IgD-negative memory B cell (primary cell): ENCODE measurements around the gene HEXB. TPM values are rescaled to one million over a fixed set of nuclear protein-coding genes. Genes with fewer than 3 reads are reported as not detected.

Experiments used
- H3K27ac Mint-ChIP-seq, 3 donors: one replicate each; pipeline ENCODE4 v1.8.0; 2020 to 2022; ENCODE audit warnings: mild to moderate bottlenecking in 3 of 3, mixed read lengths in 3 of 3, moderate library complexity in 1 of 3
- H3K27me3 Mint-ChIP-seq: one replicate; pipeline ENCODE4 v1.8.0; 2021; ENCODE audit warnings: mixed read lengths
- H3K36me3 Mint-ChIP-seq: one replicate; pipeline ENCODE4 v1.8.0; 2020; ENCODE audit warnings: mild to moderate bottlenecking, mixed read lengths
- H3K4me1 Mint-ChIP-seq, 3 donors: one replicate each; pipeline ENCODE4 v1.8.0; 2020 to 2022; ENCODE audit warnings: mixed read lengths in 3 of 3, mild to moderate bottlenecking in 1 of 3
- H3K4me3 Mint-ChIP-seq, 4 donors: one replicate each; pipeline ENCODE4 v1.8.0; 2020 to 2022; ENCODE audit warnings: mild to moderate bottlenecking in 4 of 4, mixed read lengths in 4 of 4, moderate library complexity in 3 of 4
- H3K9me3 Mint-ChIP-seq, 3 donors: one replicate each; pipeline ENCODE4 v1.8.0; 2020 to 2021; ENCODE audit warnings: mixed read lengths in 3 of 3, mild to moderate bottlenecking in 1 of 3
- polyA plus RNA-seq: library from polyadenylated mRNA; unstranded; fragments of 300-500 nt; fragmentation: Illumina TruSeq; gene quantifications from one replicate; pipeline ENCODE4 v1.2.3, GENCODE V29; 2021

The HEXB gene
- 62.1 TPM for polyA plus RNA-seq

DNA sequence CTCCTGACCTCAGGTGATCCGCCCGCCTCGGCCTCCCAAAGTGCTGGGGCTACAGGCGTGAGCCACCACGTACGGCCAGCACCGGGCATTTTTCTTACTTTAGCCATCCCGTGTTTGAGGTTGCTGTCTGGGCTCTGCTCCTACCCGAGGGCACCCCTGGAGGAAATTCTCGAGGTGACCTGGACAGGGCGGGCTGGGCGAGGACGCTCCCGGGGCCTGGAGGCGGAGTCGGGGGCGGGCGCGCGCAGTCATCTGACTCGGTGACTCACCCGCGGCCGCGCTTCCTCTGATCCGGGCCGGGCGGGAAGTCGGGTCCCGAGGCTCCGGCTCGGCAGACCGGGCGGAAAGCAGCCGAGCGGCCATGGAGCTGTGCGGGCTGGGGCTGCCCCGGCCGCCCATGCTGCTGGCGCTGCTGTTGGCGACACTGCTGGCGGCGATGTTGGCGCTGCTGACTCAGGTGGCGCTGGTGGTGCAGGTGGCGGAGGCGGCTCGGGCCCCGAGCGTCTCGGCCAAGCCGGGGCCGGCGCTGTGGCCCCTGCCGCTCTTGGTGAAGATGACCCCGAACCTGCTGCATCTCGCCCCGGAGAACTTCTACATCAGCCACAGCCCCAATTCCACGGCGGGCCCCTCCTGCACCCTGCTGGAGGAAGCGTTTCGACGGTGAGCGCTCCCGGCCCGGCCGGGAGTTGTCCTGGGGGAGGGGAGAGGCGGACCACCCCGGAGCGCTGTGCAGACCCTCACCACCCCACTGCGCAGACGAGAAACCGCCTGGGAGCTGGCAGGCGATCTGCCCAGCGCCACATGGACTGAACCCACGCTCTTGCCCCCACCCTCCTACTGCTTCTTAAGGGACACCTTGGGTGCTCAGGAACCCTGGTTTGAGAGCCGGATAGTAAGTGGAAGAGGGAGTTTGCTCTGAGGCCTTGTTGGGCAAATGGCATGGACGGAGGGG lies at the start of gene HEXB:
HEXB (plus strand) TSS at position 334 of the 952 bp plus-strand sequence; CDS start at position 362, 28 bp downstream.
- peaks cover 3% of the 10 kb centered on the region for H3K27me3 Mint-ChIP-seq
- peaks cover 1% of the 10 kb centered on the region for H3K36me3 Mint-ChIP-seq
- H3K27ac Mint-ChIP-seq: peak within 1 kb of the TSS; percentile 6 to 94 (median 63)
- peaks cover 5 to 21% (median 16%) of the 10 kb centered on the region in 3 donors for H3K4me1 Mint-ChIP-seq
- H3K4me3 Mint-ChIP-seq: peak within 1 kb of the TSS; percentile 78 to 98 (median 92)
- no peaks in the 10 kb centered on the region for H3K9me3 Mint-ChIP-seq

GRCh38 chr5:74636149-74636548 lies 48.9 kb upstream of the HEXB start:
- H3K36me3 Mint-ChIP-seq: peaks cover 2% of the 10 kb centered on the region
- H3K27me3 Mint-ChIP-seq: no peaks in the 10 kb centered on the region
- H3K9me3 Mint-ChIP-seq: no peaks in the 10 kb centered on the region
- H3K4me3 Mint-ChIP-seq: no peak overlapping the region
- peaks cover 24 to 32% (median 27%) of the 10 kb centered on the region in 3 donors for H3K4me1 Mint-ChIP-seq
- no peak overlapping the region for H3K27ac Mint-ChIP-seq

- Mint-ChIP-seq H3K27me3 (no peaks in the 10 kb centered on the region), H3K9me3 (no peaks in the 10 kb centered on the region)
Observed at GRCh38 chr5:74636552-74636951, 48.5 kb upstream of the HEXB start.

GRCh38 chr5:74638544-74638969 lies 46.5 kb upstream of the HEXB start:
- H3K9me3 Mint-ChIP-seq: no peaks in the 10 kb centered on the region
- peak overlapping the region; percentile 9 to 95 (median 92) for H3K4me3 Mint-ChIP-seq
- peaks cover 13 to 19% (median 17%) of the 10 kb centered on the region in 3 donors for H3K4me1 Mint-ChIP-seq
- H3K27ac Mint-ChIP-seq: no peak overlapping the region
- peaks cover 2% of the 10 kb centered on the region for H3K36me3 Mint-ChIP-seq
- H3K27me3 Mint-ChIP-seq: no peaks in the 10 kb centered on the region

More at GRCh38 chr5:74636552-74636951, 48.5 kb upstream of the HEXB start:
- no peak overlapping the region for H3K4me3 Mint-ChIP-seq
- H3K36me3 Mint-ChIP-seq: peaks cover 2% of the 10 kb centered on the region
- no peak overlapping the region for H3K27ac Mint-ChIP-seq
- peaks cover 21 to 30% (median 25%) of the 10 kb centered on the region in 3 donors for H3K4me1 Mint-ChIP-seq

DNA sequence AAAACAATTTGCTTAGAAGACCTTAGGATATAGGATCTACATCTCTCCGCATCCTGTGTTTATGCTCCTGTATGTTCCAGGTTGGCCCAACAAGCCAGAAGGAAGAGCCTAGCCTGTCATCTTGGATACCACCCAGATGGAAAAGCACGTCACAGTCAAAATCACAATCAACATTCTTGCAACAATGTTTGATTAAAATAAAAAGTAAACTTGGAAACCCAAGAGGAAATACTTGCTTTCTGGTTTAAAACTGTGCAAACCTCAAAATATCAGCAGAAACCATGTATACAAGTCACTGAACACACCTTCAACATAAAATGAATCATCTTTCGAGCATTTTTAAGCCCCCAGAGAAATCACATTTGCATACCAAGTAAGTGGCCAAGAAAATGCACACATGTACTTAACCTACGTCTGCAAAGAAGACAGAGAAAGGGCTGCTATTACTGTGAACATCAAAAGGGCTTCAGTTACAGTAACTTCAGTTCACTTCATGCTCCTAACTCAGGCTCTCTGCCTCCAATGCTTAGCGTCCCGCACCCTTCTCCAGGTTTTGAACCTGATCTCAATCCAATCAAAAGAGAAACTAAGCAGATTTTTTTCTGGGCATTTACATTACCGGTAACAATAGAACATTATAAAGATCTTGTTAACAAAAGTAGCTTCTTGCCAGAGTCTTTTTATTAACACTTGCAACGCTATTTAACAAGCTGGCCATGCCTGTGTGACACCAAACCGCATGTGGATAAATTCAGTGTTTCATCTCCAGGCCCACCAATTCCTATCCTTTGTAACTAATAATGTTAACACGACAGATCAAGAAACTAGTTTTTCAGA lies 45.8 kb upstream of the HEXB start:
- Mint-ChIP-seq H3K27ac (peak overlapping the region in 2 of 3 donors; percentile 61 to 63), H3K27me3 (no peaks in the 10 kb centered on the region), H3K4me3 (peak overlapping the region; percentile 91 to 97 (median 94)), H3K36me3 (peaks cover 2% of the 10 kb centered on the region), H3K9me3 (no peaks in the 10 kb centered on the region), H3K4me1 (peaks cover 13 to 19% (median 17%) of the 10 kb centered on the region in 3 donors)

DNA sequence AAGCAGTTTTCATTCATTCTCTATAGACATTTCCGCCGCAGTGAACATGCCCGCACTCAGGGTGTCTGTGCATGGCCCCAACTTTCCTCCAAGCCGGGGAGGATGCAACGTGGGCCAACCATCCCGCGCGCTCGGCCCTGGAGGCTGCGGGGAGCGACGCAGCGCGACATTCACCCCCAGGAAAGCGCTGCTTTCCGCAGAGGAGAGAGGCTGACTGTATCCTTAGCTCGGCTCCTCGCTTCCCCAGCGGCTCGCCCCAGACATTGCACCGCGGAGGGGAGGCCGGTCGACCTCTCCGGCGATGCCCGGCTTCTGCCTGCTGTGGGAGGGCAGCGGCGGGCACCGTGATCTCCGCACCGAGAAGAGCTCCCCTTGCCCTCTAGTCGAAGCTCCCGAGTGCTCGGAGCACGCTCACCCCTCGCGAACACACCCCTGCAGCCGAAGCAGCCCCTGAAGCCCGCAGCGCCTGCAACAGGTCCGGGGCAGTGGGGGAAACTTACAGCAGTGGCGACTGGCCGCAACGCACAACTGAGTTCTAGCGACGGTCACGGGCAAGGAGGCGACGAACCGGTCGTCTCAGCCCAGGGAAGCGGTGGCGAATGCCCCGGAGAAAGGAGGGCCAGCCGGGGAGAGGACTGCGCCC lies 45.1 kb upstream of the HEXB start:
- H3K4me3 Mint-ChIP-seq: peak overlapping the region; percentile 91 to 97 (median 94)
- H3K27ac Mint-ChIP-seq: peak overlapping the region in 2 of 3 donors; percentile 63 to 73
- peaks cover 13 to 19% (median 17%) of the 10 kb centered on the region in 3 donors for H3K4me1 Mint-ChIP-seq
- H3K9me3 Mint-ChIP-seq: no peaks in the 10 kb centered on the region
- H3K27me3 Mint-ChIP-seq: no peaks in the 10 kb centered on the region
- peaks cover 2% of the 10 kb centered on the region for H3K36me3 Mint-ChIP-seq

DNA sequence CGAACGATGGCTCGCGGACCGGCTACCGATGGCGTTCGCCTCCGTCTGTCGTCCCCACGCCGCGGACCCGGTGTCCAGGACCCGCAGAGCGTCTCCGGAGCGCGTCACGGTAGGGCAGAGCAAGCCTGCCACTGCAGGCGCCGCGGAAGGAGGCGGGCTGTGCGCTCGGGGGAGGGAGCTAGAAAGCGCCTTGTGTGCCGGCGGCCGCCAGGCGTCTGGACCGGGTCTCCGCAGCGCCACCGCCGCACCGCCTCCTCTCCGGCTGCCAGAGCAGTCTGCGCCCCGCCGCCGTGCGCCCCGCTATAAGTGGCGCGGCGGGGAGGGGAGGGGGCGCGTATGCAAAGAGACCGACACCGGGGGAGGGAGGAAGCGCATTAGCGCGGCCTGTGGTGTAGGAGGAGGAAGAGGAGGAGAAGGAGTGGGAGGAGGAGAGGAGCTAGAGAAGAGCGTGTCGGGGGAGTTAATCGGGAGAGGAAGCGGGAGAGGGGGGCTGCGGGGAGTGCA lies 44.5 kb upstream of the HEXB start, which contains the start of gene ENC1:
ENC1 (minus strand) TSS at position 279 of the 504 bp plus-strand sequence. CDS start 4,243 bp downstream, outside the sequence.
- no peaks in the 10 kb centered on the region for H3K27me3 Mint-ChIP-seq

GRCh38 chr5:74640954-74641734 lies 43.9 kb upstream of the HEXB start:
- no peaks in the 10 kb centered on the region for H3K36me3 Mint-ChIP-seq
- H3K4me1 Mint-ChIP-seq: peaks cover 13 to 19% (median 17%) of the 10 kb centered on the region in 3 donors
- H3K9me3 Mint-ChIP-seq: no peaks in the 10 kb centered on the region
- H3K27me3 Mint-ChIP-seq: no peaks in the 10 kb centered on the region
- peak overlapping the region; percentile 91 to 97 (median 94) for H3K4me3 Mint-ChIP-seq
- peak overlapping the region; percentile 25 to 86 (median 67) for H3K27ac Mint-ChIP-seq

More for the DNA sequence above, 44.5 kb upstream of the HEXB start, which contains the start of gene ENC1:
- Mint-ChIP-seq H3K4me1 (peaks cover 13 to 19% (median 17%) of the 10 kb centered on the region in 3 donors), H3K36me3 (peaks cover 2% of the 10 kb centered on the region), H3K4me3 (peak within 1 kb of the TSS; percentile 91 to 97 (median 94)), H3K9me3 (no peaks in the 10 kb centered on the region), H3K27ac (peak within 1 kb of the TSS; percentile 63 to 86 (median 67))

- no peaks in the 10 kb centered on the region for H3K27me3 Mint-ChIP-seq
- peak overlapping the region; percentile 1 to 86 (median 67) for H3K27ac Mint-ChIP-seq
- no peaks in the 10 kb centered on the region for H3K36me3 Mint-ChIP-seq
- peaks cover 13 to 19% (median 17%) of the 10 kb centered on the region in 3 donors for H3K4me1 Mint-ChIP-seq
- no peaks in the 10 kb centered on the region for H3K9me3 Mint-ChIP-seq
- H3K4me3 Mint-ChIP-seq: peak overlapping the region; percentile 91 to 97 (median 94)
Observed at GRCh38 chr5:74641735-74642542, 43.1 kb upstream of the HEXB start.

- no peaks in the 10 kb centered on the region for H3K27me3 Mint-ChIP-seq
- peak overlapping the region in 2 of 4 donors; percentile 91 to 95 for H3K4me3 Mint-ChIP-seq
- H3K36me3 Mint-ChIP-seq: no peaks in the 10 kb centered on the region
- no peak overlapping the region for H3K27ac Mint-ChIP-seq
- peaks cover 13 to 19% (median 15%) of the 10 kb centered on the region in 3 donors for H3K4me1 Mint-ChIP-seq
- no peaks in the 10 kb centered on the region for H3K9me3 Mint-ChIP-seq
Observed at GRCh38 chr5:74642543-74642863, 42.5 kb upstream of the HEXB start.

DNA sequence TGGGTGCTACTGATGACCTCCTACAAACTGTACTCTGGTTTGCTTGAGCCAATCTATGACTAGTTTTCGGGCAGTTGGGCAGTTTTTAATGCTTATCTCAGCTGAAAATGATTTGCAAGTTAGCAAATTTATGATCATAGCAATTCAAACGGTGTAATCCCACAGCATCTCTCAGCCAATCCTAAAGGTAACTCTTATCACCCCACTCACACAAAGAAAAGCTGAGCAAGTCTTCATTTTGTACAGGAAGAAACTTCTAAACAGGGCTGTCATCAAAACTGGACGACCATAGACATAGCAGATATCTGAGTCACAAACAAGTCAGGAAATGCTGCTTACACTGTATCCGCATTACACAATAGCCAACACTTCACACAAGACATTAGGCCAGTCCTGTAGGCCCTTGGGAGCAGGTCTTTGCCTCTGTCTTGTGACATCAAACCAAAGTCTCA lies 41.9 kb upstream of the HEXB start:
- H3K4me3 Mint-ChIP-seq: peak overlapping the region in 1 of 4 donors; percentile 95
- no peaks in the 10 kb centered on the region for H3K36me3 Mint-ChIP-seq
- no peaks in the 10 kb centered on the region for H3K9me3 Mint-ChIP-seq
- no peak overlapping the region for H3K27ac Mint-ChIP-seq
- H3K27me3 Mint-ChIP-seq: no peaks in the 10 kb centered on the region
- peaks cover 13 to 19% (median 15%) of the 10 kb centered on the region in 3 donors for H3K4me1 Mint-ChIP-seq

GRCh38 chr5:74647096-74647495 lies 37.9 kb upstream of the HEXB start:
- no peak overlapping the region for H3K27ac Mint-ChIP-seq
- no peak overlapping the region for H3K4me3 Mint-ChIP-seq
- no peaks in the 10 kb centered on the region for H3K36me3 Mint-ChIP-seq
- H3K27me3 Mint-ChIP-seq: peaks cover 9% of the 10 kb centered on the region
- peaks cover 0 to 1% (median 0%) of the 10 kb centered on the region in 3 donors for H3K4me1 Mint-ChIP-seq
- no peaks in the 10 kb centered on the region for H3K9me3 Mint-ChIP-seq

DNA sequence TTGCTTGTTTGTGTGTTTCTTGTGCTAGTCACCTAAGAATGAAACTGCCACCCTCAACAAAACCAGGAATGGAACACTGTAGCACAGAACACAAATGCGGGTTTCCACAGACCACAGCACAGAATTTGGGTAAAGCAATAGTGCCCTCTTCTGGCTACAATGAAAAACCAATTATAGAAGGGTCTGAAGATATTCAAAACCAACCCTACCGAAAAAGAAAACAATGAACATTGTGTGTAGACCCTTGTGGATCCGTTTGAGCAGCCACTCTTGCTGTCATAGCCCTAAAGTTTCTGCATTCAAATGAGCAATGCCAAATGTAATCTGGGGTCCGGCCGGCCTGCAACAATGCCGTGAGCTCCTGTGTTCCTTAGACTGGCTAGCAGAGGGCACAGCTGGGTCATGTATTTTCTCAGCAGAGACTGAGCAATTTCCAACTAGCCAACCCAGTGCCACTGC lies 36.2 kb upstream of the HEXB start:
- H3K4me1 Mint-ChIP-seq: no peaks in the 10 kb centered on the region
- H3K27ac Mint-ChIP-seq: no peak overlapping the region
- H3K36me3 Mint-ChIP-seq: no peaks in the 10 kb centered on the region
- H3K27me3 Mint-ChIP-seq: peaks cover 10% of the 10 kb centered on the region
- H3K4me3 Mint-ChIP-seq: no peak overlapping the region
- H3K9me3 Mint-ChIP-seq: no peaks in the 10 kb centered on the region
